HepG2 (cell line): Measurements from ENCODE around the gene RGS19. TPM values are rescaled to one million over a fixed set of nuclear protein-coding genes. Genes with fewer than 3 reads are reported as not detected.
A peak's percentile ranks its signal among the peaks of the same experiment; 100 is the strongest.

ENCODE experiments used
- ATM ChIP-seq: fragments of 450-650 bp; IDR thresholded peaks from 2 replicates; pipeline ENCODE4 v1.7.1; 2017; ENCODE audit warnings: mild to moderate bottlenecking, borderline replicate concordance
- CBX5 ChIP-seq: sonication (generic); formaldehyde crosslinking; IDR thresholded peaks from 2 replicates; pipeline ENCODE4 v1.4.0; 2020; ENCODE audit warnings: missing genetic modification reagents, borderline replicate concordance
- CHD4 ChIP-seq: fragments of 200-600 bp; sonication (generic); IDR thresholded peaks from 2 replicates; pipeline ENCODE4 v1.7.0; 2017; ENCODE audit warnings: mild to moderate bottlenecking, low read length, borderline replicate concordance
- ETV5 ChIP-seq: IDR thresholded peaks from 2 replicates; pipeline ENCODE4 v1.6.1; 2018; ENCODE audit warnings: missing biosample characterization, missing genetic modification reagents, inconsistent platforms, borderline replicate concordance
- HHEX ChIP-seq: IDR thresholded peaks from 2 replicates; pipeline ENCODE4 v1.6.1; 2016; ENCODE audit warnings: control low read depth
- HNRNPK ChIP-seq: fragments of 200-400 bp; formaldehyde crosslinking; IDR thresholded peaks from 2 replicates; pipeline ENCODE4 v1.6.1; 2018; ENCODE audit warnings: low read length, low read depth, moderate library complexity, mild to moderate bottlenecking; ENCODE audit not compliant: poor library complexity, severe bottlenecking
- KDM5A ChIP-seq: fragments of 200-600 bp; sonication (generic); IDR thresholded peaks from 2 replicates; pipeline ENCODE4 v1.7.0; 2018; ENCODE audit warnings: antibody characterized with exemption, mild to moderate bottlenecking, low read length, borderline replicate concordance
- MEIS2 ChIP-seq: sonication (generic); formaldehyde crosslinking; IDR thresholded peaks from 2 replicates; pipeline ENCODE4 v1.9.0; 2021; ENCODE audit warnings: mild to moderate bottlenecking, missing genetic modification reagents
- MNT ChIP-seq: fragments of 450-650 bp; IDR thresholded peaks from 2 replicates; pipeline ENCODE4 v1.6.1; 2016
- MTF1 ChIP-seq: sonication (generic); formaldehyde crosslinking; IDR thresholded peaks from 2 replicates; pipeline ENCODE4 v1.5.0; 2020; ENCODE audit warnings: missing genetic modification reagents
- PHF5A ChIP-seq: IDR thresholded peaks from one replicate; pipeline ENCODE4 v1.6.1; 2018; ENCODE audit warnings: low read depth, missing genetic modification reagents; ENCODE audit not compliant: unreplicated experiment
- PLRG1 ChIP-seq: fragments of 450-650 bp; conservative IDR thresholded peaks from 2 replicates; pipeline ENCODE4 v1.6.1; 2016
- RFX5 ChIP-seq: IDR thresholded peaks from 2 replicates; pipeline ENCODE4 v1.6.1; 2011; ENCODE audit warnings: low read depth, low read length, improper control_type of control experiment
- SOX6 ChIP-seq, 2 experiments: fragments of 450-650 bp in 1 of 2; sonication (generic) in 1 of 2; formaldehyde crosslinking in 1 of 2; IDR thresholded peaks; 2 replicates each; pipeline versions ENCODE4 v1.4.0 to v1.6.1; 2017 to 2020; ENCODE audit warnings: antibody characterized with exemption in 1 of 2, mild to moderate bottlenecking in 1 of 2, missing genetic modification reagents in 1 of 2
- YEATS4 ChIP-seq: sonication (generic); formaldehyde crosslinking; IDR thresholded peaks from 2 replicates; pipeline ENCODE4 v1.4.0; 2020; ENCODE audit warnings: missing genetic modification reagents, borderline replicate concordance
- ZBTB40 ChIP-seq, 2 experiments: fragments of 450-650 bp in 1 of 2; sonication (generic) in 1 of 2; formaldehyde crosslinking in 1 of 2; IDR thresholded peaks; 2 replicates each; pipeline versions ENCODE4 v1.6.1 to v1.8.0; 2016 to 2022; ENCODE audit warnings: antibody characterized with exemption in 1 of 2, mild to moderate bottlenecking in 1 of 2, missing genetic modification reagents in 1 of 2
- ZMYM2 ChIP-seq: sonication (generic); formaldehyde crosslinking; IDR thresholded peaks from 2 replicates; pipeline ENCODE4 v1.8.0; 2022; ENCODE audit warnings: mild to moderate bottlenecking, missing genetic modification reagents
- ZNF354B ChIP-seq: sonication (generic); formaldehyde crosslinking; IDR thresholded peaks from 2 replicates; pipeline ENCODE4 v1.8.0; 2022; ENCODE audit warnings: mild to moderate bottlenecking, missing genetic modification reagents
- ZNF619 ChIP-seq: sonication (generic); formaldehyde crosslinking; IDR thresholded peaks from 2 replicates; pipeline ENCODE4 v1.4.0; 2020; ENCODE audit warnings: mild to moderate bottlenecking, missing genetic modification reagents
- ZSCAN20 ChIP-seq: sonication (generic); formaldehyde crosslinking; IDR thresholded peaks from 2 replicates; pipeline ENCODE4 v1.4.0; 2020; ENCODE audit warnings: missing genetic modification reagents, mild to moderate bottlenecking, borderline replicate concordance
- polyA plus RNA-seq, 8 experiments: library from polyadenylated mRNA; depleted of rRNA in 3 of 8; stranded (reverse) in 7 of 8; unstranded in 1 of 8; fragments of >200 nt; fragmentation: Illumina TruSeq in 4 of 8; extraction: Trizol in 4 of 8; gene quantifications; 2 replicates each; pipeline versions ENCODE4 v1.2.1 to v1.2.3, GENCODE V29; 2011 to 2016; ENCODE audit warnings: low read depth in 4 of 8, missing spikeins in 1 of 8, mixed read lengths in 1 of 8; ENCODE audit not compliant: insufficient read depth in 1 of 8
- total RNA-seq, 5 experiments: library from RNA; depleted of rRNA; stranded (reverse); fragments of >200 nt; fragmentation: Illumina TruSeq; extraction: Trizol; gene quantifications; 2 replicates each; pipeline ENCODE4 v1.2.3, GENCODE V29; 2016; ENCODE audit warnings: low read depth in 1 of 5

Gene RGS19
- total and polyA plus RNA-seq, 2 of the 13 experiments (the other 11 are each of a cell fraction or from before 2014, with no cell fraction given) = 10.7 to 11.9 TPM

- TF ChIP-seq CBX5 = no peak
- TF ChIP-seq HNRNPK = no peak
- TF ChIP-seq MTF1 (CRISPR knock-in tag) = no peak
- TF ChIP-seq HHEX (CRISPR knock-in tag) = no peak
- TF ChIP-seq MNT = no peak
- TF ChIP-seq KDM5A = 0 out of 2 replicates have a peak, but pooled peaks have one; percentile 22
- TF ChIP-seq ZMYM2 (CRISPR knock-in tag) = no peak
- TF ChIP-seq PHF5A (CRISPR knock-in tag) = peak; percentile 6
- peak; percentile 74; the same call in 1 of the 2 replicates for TF ChIP-seq CHD4
- TF ChIP-seq RFX5 = no peak; the same call in 1 of the 2 replicates
- no peak for TF ChIP-seq ZBTB40 (IDR thresholded peaks at IDR 0.05)
- TF ChIP-seq ZBTB40 (CRISPR knock-in tag; IDR thresholded peaks at IDR 0.05) = peak; percentile 82
- TF ChIP-seq PLRG1 = no peak
- TF ChIP-seq SOX6 (IDR thresholded peaks at IDR 0.05) = no peak
- no peak for TF ChIP-seq SOX6 (CRISPR knock-in tag; IDR thresholded peaks at IDR 0.05)
- no peak for TF ChIP-seq MEIS2 (CRISPR knock-in tag)
- TF ChIP-seq ZNF619 = 0 out of 2 replicates have a peak, but pooled peaks have one; percentile 29
- TF ChIP-seq ZSCAN20 (CRISPR knock-in tag) = no peak; the same call in 1 of the 2 replicates
- peak; percentile 31 for TF ChIP-seq ETV5
- TF ChIP-seq ZNF354B = peak; percentile 88
- no peak for TF ChIP-seq ATM
- peak; percentile 20 for TF ChIP-seq YEATS4 (CRISPR knock-in tag)
These were observed 22.3 kb downstream of the RGS19 start (continued) for GRCh38 chr20:64056889-64057627.
